HL-60/S4 treated with retinoic acid at 250 ng/mL for 4 days and 3 days (cell line): ENCODE data around the gene LRRC15.

ENCODE experiments used
- in situ Hi-C: fragments of 300-500 bp; cut with MboI; formaldehyde crosslinking; loops from 2 replicates; pipeline ENCODE4 v1.7.0; 2022; ENCODE audit warnings: low sequenced_read_pairs

LRRC15 gene

DNA sequence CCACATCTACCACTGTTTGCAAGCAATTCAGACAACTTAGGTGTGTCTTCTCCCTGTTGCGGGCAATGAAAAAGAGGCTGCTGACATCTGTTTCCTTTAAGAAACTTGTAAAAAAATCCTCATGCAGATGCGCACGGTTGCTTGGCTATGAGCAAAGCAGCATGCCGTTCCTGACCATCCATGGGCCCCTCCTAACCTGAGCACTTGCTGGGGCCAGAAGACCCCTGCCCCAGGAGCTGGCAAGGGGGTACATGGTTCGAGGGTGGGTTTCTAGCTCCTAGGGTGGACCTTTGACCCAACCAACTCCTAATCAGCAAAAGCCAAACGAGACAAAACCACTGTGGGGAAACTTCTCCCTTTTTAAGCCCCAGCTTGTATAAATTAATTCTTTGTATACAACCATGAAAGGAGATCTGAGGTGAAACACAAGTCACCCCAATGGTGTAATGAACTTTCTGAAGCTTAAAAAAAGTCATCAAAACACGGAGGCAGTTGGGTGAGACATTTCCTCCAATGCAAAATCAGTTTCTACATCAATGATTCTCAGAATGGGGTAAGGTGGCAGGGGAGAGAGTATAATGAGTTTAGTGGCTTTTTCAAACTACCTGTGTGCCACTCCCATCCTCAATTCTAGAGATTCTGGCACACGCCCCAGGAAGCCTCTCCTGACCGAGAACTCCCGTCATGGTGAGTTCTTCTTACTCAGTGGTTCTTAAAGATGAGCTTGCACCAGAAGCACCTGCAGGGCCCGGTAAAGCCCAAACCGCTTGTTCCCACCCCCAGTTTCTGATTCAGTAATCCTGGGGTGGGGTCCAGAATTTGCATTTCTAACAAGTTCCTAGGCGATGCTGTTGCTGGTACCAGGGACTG is 62.5 kb downstream of the LRRC15 start:
- in situ Hi-C loops, result loop anchor here (5.0 kb wide), 1 partner anchor 525 kb away; no protein-coding TSS in a partner anchor

DNA sequence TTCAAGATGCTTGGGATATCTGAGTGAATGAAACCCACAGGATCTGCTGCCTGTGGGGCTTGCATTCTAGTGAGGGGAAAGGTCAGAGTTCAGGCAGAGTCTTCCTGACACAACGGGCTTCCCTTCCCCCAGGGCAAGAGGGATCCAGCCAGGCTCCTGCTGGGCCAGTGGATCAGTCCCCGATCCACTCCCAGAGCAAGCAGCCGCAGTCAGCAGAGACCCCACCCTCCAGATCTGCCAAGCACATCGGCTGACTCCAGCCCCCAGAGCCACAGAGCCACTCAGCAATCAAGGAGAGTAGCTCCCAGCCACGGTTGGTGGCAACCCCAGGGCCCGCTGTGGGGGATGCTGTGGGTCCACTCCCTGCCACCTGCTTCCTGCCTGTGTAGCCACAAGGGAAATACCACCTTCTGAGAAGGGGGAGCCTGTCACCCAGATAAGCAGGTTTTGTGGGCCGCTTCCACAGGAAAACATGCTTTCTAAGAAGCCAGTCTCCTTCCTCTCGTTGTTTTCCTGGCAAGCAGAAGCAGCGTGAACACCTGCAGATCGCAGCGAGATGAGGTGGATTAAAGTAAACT is 63.3 kb downstream of the LRRC15 start:
- in situ Hi-C loops, result loop anchor here (5.0 kb wide), 1 partner anchor 524 kb away; no protein-coding TSS in a partner anchor

DNA sequence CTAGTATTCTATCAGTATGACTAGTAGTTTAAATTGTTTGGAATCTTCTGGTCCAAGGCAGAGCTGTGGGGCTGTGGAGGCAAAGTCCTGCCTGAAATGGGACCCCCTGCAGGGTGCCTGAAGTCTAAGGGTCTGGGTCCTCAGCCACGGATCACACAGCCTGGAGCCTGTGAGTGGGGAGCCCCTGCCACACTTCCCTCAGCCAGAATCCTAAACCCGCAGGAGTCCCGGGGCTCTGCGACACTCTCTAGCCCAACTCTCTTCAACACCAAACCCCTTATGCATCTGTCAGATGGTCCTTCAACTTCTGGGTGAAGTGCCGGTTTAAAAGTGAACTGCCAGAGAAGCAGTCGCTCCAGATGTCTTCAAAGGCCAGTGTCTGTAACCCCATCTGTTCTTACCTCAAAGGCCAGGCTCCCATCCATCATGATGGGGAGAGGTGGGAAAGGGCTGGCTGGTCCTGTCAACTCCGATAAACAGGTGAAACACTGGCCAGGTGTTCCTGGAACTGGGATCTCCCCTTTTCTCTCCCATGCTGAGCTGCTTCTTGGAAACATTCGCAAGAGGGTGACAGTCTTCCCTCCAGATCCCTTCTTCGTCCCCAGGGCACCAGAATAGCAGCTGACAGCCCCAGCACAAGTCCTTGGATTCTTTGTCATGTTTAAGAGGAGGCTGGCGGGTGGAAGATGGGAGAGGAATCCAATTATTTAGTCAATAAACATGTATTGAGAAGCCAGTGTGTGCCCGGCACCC is 64.0 kb downstream of the LRRC15 start:
- in situ Hi-C loops, result loop anchor here (5.0 kb wide), 1 partner anchor 523 kb away; no protein-coding TSS in a partner anchor
